ENCODE results near the gene PPP2R2C. TPM values are rescaled to one million over a fixed set of nuclear protein-coding genes. Genes with fewer than 3 reads are reported as not detected.

The PPP2R2C gene
- total RNA-seq, 1 experiment from 2014 or later, result under 0.01 TPM

DNA sequence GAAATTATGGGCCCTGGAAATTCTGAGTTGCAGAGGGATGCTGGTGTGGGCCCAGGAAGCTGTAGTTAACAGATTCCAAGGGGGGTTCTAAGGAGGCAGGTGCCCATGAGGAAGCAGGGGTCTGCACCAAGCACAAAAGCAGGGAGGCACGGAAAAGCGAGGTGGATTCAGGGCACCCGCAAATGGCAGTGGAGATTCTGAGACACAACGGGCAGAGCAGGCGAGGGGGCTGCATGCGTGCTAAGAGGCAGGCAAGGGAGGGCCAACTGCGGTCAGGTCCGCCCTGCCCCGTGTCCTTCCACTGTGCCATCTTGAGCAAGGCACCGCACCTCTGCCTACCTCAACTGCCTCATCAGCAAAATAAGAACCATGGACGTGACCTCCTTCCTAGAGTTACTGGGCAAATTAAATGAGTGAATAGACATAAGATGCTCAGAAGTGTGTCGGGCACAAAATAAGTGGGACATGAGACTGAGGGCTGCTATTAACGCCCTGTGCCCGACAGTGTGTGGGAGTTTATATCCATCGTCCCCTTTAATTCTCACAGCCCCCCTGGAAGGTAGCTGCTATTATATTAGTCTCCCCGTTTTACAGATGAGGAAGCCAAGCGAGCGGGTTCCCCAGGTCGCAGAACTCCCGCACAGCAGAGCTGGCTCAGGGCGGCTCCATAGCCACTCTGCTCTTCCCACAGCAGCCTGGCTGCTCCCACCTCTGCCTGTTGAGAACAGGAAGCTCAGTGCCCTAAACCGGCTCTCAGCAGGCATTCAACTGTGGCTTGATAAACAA, 67.6 kb downstream of the PPP2R2C start:
- DNase-seq (ENCODE audit: low read depth), result no peak

DNA sequence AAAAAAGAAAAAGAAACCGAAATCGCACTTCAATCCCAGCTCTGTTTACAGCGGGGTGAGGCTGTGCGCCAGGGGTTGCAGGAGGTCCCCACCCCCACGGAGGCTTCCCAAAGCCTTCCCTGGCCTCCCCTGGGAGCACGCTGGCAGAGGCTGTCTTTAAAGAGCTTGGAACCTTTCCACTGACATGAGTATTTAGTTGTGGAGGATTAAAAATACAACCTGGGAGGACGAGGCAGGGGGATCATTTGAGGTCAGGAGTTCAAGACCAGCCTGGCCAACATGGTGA, 69.1 kb downstream of the PPP2R2C start:
- no peak for DNase-seq (ENCODE audit: low read depth)

DNA sequence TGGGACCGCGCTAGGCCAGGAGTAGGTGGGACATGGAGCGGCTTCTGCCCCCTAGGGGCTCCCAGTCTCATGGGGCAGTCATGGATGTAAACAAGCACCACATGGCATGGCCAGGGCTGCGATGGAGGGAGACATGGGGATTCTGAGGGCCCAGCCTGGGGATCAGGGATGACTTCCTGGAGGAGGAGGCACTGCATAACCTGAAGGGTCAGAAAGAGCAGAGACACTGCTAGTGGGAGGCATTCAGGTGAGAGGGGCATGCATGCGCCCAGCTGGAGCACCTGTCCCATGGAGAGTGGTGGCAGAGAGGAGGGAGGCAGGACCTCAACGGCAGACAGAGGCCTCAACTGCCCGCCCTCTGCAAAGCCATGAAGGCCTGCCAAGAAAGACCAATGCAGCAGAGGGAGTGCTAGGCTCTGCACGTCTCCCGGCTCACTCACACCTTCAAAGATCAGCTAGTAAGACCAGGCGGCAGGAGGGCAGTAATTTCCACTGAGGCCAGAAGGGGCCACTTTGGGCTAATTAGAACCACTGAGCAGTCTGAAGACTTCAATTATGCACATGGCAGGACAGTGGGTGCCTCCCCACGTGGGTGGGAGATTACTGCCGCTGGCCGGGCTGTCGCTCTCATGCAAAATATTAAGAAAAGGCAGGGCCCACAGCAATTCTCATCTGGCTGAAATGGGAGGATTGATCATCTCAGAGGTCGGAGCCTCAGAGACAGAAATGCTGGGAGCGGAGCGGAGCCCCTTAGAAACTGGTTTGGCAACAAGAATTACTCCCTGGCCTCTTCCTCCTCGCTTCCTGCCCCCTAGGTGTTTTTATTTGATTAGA, 69.6 kb downstream of the PPP2R2C start:
- no peak for DNase-seq (ENCODE audit: low read depth)

DNA sequence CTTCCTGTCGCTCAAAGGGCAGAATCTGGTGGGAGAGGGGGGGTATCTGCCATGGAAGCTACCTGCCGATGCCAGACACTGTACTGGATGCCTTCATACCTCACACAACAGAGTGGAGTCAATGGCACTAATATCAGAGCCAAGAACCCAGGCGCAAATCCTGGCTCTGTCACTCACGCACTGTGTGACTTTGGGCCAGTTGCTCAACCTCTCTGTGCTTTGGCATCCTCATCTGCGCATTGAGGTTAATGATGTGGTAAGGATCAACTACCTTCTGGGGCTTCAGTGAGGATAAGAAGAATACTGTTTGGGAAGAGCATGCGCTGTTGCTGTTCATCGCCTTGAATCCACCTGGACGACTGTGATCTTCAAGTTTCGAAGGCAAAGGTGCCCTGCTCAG, 70.6 kb downstream of the PPP2R2C start:
- DNase-seq (ENCODE audit: low read depth), result no peak

DNA sequence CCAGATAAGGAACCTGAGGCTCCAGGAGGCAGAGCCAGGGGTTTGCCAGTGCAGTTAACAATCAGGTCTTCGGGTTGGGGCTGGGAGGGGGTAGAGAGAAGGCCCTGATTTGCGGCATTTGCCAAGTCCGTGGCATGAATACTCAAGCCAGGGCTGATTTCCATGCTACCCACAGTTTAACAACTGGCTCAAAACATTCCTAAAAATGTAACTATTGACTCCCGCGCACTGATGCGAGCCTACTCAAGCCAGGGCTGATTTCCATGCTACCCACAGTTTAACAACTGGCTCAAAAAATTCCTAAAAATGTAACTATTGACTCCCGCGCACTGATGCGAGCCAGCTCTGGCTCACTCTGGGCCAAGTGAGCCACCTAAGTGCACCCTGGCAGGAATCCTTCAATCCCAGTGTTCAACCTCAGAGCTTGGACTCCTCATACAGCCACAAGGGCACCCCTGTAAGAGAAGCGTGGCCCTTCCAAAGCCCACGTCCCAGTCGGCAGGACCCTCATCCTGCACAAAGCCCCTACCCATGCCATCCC, 75.6 kb downstream of the PPP2R2C start:
- DNase-seq (ENCODE audit: low read depth), result no peak

DNA sequence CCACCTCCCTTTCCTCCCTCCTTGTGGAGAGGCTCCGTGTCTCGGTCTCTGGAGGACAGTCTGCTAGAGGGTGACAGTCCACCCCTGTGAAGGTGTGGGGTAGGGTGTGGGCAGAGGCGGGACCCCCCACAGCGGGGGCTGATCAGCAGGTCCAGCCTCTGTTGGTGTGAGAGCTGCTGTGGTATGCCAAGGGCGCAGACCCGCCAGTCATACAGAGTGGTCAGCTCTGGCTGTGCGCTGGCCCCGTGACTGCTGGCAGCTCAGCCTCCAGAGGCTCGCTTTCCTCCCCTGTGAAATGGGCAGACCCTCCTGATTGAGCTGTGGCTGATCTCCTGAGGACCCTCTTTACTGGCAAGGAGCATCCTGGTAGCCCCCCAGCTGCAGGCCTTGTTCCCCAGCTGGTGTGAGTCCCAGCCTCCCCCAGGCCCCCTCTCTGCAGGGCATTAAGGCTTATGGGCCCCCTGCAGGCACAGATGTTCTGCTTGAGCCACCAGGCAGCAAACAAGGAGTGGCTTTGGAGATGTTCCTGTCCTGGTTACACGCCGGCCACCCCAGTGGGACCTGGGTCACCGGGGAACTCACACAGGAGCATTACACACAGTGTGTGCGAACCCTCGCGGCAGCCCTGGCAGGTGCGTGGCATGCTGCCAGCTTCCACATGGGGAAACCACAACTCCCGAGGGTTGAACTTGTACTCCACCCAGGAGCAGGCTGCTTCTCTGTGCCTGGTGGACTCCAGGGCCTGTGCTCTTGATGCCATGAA, 76.8 kb downstream of the PPP2R2C start:
- no peak for DNase-seq (ENCODE audit: low read depth)

DNA sequence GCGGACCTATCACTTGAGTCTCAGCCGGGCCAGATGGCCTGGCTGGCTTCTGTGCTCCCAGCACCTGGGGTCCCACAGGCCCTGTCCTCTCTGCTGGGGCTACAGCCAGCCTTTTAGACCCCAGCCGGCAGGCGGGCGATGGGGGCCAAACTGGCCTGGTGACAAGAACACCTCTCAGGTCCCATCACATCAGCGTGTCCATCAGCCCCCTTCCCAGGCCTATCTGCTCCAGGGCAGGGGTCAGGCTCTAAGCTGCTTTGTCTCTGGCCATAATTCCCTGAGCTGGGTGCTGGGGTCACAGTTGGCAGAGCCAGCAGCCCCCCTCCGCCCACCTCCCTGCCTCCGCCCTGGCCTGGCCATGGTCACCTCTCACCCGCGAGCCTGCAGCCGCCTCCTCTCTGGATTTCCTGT, 77.7 kb downstream of the PPP2R2C start:
- no peak for DNase-seq (ENCODE audit: low read depth)

DNA sequence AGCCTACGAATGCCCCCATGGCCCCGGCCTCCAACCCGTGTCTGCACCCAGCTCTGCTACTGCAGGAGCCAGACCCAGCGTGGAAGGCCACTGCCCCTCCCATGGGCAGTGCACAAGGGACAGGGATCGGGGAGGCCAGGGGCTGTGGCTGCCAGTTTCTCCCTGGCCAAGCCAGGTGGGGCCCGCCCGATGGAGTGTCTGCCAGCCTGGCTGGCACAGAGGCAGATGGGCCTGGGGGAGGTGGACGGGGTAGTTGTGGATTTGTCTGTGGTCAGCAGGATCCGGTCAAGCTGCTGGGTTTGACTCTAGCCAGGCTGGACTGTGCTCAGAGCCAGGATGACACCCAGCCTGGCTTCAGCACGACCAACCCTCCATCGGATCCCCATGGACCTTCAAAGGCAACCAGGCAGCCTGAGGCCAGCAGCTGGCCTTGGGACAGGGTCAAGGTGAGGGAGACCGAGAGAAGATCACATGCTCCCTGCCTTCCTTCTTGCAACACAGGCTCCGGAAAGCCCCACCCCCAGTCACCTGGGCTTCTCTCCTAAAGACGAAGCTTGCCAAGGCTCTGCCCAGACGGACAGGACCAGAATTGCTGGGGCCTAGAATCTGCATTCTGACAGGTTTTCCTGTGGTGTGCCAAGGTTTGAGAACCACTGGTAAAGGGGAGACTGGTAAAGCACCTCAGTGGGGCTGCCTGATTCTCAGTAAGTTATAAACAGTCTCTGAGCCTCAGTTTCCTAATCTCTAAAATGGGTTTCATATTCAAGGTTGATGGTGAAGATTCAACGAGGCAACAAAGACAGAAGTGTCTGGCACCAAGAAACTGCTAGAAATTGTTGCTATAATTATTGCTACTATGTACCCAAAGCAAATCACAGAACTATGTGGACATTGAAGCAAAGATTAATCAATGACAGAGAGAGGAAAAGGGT, 78.6 kb downstream of the PPP2R2C start:
- no peak for DNase-seq (ENCODE audit: low read depth)

DNA sequence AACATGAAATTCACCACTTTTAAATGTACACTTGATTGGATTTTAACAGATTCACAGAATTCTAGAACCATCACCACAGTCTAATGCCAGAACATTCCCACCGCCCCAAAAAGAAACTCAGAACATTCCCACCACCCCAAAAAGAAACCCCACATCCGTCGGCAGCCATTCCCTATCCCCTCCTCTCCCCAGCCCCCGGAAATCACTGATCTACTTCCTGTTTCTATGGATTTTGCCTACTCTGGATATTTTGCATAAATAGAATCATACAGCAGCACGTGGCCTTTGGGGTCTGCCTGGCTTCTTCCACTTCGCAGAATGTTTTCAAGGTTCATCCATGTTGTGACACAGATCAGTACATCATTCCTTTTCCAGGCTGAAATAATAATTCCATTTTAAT, 79.3 kb downstream of the PPP2R2C start:
- DNase-seq (ENCODE audit: low read depth), result no peak

DNA sequence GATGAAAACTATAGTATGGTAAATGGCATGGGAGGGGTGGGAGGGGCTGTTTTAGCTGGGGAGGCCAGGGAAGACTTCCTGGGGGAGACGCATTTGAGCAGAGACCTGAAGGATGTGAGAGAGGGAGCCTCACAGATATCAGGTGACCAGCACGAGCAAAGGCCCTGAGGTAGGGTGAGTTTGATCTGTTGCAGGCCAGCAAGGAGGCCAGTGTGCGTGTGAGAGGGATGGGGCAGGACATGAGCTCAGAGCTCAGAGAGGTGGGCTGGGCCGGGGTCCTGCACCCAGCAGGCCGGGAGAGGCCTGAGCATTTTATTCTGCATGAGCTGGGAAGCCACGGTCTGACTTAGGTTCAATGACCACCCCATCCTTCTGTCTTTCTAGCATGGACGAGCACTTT, 80.0 kb downstream of the PPP2R2C start:
- DNase-seq (ENCODE audit: low read depth), result no peak

DNA sequence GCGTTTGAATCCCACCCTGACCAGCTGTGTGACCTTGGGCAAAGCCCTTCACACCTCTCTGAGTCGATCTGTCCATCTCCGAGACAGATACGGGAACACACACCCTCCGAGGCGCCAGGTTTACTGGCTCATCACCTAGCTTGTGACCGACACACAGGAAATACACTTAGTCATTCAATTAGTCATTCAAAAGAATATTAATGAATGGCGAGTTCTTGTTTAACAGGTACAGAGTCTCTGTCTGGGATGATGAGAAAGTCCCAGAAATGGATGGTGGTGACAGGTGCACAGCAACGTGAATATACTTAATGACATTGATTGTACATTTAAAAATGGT, 80.6 kb downstream of the PPP2R2C start:
- no peak for DNase-seq (ENCODE audit: low read depth)

DNA sequence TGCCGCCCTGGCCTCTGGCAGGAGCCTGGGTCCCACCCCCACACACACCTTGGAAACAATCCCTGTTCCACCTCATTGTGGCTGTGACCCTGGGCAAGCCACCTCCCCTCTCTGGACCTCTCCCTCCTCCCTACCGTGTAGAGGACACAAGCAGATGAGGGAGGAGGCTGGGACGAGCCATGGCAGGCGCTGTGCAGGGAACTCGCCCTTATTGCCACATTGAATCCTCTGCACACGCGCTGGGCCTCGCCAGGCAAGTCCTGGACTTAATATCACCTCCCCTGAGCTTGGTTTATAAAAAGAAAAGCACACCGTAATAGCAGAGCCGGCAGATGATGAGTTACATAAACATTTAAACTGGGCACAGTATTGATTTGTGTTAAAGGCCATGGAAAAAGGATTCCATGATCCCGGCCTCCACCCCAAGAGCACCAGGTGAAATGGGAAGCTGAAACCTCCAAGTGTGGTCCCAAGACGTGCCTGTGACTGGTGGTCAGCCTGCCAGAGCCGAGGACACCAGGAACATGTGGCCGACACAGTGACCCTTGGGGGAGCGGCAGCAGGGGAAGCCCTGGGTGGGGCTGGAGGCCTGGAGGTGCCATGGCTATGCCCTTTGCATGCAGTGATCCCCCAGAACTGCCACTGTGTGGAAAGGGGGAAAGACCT, 81.1 kb downstream of the PPP2R2C start:
- DNase-seq (ENCODE audit: low read depth), result no peak

DNA sequence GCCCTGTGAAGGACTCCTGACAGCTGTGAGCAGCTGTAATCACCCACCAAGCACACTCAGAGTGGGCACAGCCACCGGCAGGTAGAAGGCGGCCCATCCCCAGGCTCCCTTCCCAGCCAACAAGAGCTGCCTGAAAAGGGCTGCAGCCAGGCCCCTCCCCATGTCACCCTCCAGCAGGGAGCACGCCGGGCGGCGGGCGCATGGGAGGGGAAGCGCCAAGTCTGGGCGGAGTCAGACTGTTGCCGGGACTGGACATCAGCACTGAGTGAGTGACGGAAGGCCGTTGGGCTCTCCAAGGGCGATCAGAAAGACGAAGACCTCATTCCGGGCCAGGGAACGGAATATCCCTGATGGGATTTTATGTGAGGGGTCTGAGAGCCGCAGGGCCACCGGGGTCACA, 82.1 kb downstream of the PPP2R2C start:
- DNase-seq (ENCODE audit: low read depth), result no peak

DNA sequence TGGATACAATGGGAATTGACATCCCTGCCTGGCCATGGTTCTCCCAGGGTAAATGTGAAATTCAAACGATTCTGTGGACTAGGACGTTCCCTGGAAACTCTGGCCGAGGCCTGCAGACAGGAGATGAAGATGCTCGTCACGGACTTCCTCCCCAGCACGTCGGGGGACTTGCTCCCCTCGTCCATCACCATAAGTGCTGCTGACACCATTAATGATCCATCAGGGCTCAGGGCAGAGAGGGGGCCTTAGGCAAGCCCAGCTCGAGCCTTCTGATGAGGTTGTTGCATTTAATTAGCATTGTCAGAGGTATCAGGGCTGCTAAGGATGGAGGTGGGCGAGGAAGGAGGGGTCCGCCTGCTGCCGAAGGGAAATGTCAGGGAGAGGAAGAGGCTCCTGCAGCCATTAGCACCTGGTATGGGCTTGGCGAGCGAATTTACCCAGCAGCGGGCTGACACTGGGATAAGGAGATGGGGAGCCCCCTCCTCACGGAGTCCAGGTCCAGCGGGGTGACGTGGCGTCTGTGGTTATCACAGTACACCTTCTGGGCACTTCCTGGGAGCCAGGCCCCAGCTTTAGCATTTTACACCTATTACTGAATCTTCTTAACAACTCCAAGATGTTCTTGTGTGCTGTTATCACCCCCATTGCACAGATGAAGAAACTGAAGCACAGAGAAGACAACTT, 83.1 kb downstream of the PPP2R2C start:
- no peak for DNase-seq (ENCODE audit: low read depth)

DNA sequence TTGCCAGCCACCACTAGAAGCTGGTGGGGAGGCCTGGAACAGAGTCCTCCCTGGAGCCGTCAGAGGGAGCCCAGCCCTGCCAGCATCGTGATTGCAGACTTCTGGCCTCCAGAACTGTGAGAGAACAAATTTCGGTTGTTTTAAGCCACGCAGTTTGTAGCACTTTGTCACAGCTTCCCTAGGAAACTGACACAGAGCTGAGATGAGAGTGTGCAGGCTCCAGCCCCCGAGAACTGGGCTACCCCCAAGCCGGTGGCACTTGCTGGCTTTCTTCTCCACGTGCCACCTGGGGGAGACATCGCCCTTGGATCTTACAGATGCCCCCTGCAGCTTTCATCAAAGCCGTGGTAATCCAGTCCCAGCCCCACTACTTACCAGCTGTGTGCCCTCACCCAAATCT, 83.7 kb downstream of the PPP2R2C start:
- no peak for DNase-seq (ENCODE audit: low read depth)

DNA sequence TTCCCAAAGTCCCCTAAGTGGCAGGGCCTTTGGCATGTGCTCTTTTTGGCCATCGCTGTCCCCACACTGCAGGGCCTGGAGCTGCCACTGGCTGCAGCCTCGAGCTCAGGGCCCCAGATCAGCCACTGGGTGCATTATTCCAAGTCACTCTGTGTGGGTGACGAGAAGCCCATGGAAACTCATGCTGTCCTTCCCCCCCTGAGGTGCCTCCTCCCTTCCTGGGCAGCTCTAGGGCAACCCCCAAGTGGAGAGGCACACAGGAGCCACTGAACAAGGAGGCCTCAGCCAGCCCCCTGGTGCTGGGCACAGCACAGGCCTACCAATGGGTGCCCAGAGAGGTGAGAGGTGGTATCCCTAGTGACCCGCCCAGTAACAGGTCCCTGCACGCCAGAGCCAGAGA, 84.5 kb downstream of the PPP2R2C start:
- no peak for DNase-seq (ENCODE audit: low read depth)

DNA sequence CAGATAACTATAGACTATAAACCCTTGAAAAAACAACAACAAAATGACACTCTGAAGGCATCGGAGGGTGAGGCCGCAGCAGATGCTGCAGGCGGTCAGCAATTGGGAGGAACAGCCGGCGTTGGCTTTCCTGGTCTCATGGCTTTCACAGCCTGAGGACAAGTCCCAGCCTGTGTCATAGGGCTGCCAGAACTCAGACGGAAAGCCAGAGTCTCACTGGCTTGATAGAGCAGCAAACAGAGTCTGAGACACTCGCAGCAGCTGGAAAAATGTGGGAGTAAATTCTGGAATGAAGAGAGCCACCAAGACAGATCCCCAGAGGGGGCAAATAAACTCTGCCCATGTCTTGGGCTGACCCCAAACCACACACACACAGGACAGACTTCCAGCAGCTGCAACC, 86.3 kb downstream of the PPP2R2C start:
- no peak for DNase-seq (ENCODE audit: low read depth)

DNA sequence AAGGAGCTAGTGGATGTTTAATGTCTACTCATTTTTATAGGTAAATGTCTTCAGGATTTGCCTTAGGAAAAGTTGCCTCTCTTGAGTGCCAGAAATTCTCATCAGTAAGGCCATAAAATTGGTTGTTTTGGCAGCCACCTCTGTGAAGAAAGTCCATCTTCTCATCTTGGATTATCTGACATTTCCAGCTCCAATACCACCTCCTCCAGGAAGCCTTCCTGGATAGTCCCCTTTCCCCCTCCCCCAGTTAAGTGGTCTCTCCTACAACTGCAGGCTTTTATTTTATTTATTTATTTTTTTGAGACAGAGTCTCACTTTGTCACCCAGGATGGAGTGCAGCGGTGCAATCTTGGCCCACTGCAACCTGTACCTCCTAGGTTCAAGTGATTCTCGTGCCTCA, 87.1 kb downstream of the PPP2R2C start:
- no peak for DNase-seq (ENCODE audit: low read depth)

DNA sequence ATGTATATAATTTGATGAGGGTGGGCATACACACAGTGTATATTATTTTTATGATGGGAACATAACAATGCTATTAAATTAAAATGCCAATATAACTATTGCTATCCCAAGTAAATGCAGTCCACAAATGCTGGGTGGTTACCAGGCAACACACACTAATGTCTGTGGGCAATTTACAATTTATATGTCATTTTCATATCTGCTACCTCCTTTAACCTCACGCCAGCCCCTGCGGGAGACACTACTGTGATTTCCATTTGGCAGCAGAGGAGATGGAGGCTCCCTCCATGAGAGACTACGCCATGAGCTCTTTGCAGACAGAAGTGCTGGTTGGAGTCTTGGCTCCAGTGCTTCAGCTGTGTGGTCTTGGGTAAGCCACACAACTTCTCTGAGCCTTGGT, 87.9 kb downstream of the PPP2R2C start:
- no peak for DNase-seq (ENCODE audit: low read depth)

DNA sequence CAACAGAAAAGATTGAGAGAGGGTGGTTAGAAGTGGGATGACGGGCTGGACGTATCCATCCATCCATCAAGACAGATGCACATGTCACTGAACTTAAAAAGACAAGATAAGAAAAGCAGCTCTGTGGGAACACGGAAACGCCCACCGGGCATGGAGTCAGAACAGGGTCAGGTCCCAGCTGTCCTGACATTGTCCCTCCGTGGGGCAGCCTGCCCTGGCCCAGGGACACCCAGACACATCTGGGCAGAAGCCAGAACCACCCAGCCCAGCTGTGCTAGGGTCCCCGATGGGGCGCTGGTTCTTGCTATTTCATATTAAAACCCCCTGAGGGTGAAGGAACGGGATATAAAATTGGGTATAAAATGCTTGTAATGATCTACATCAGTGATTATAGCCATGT, 88.5 kb downstream of the PPP2R2C start:
- no peak for DNase-seq (ENCODE audit: low read depth)
